D721Med (cell line): ENCODE measurements around the gene GRK2.

Experiments
- DNase-seq: peaks from one replicate; pipeline ENCODE4 v3.0.0; 2011; ENCODE audit warnings: low spot score; ENCODE audit not compliant: insufficient read length
- FAIRE-seq: peaks from 2 replicates; lab custom pipeline; 2011; peaks lifted over from hg19 to GRCh38; lab: Jason Lieb, UNC
- TF ChIP-seq, protein P1 (sequence below): IDR thresholded peaks from 2 replicates; pipeline ENCODE4 v1.5.1; 2012; ENCODE audit warnings: mild to moderate bottlenecking, control low read depth; ENCODE audit not compliant: insufficient read depth; ENCODE audit errors: missing control alignments

Gene GRK2

DNA sequence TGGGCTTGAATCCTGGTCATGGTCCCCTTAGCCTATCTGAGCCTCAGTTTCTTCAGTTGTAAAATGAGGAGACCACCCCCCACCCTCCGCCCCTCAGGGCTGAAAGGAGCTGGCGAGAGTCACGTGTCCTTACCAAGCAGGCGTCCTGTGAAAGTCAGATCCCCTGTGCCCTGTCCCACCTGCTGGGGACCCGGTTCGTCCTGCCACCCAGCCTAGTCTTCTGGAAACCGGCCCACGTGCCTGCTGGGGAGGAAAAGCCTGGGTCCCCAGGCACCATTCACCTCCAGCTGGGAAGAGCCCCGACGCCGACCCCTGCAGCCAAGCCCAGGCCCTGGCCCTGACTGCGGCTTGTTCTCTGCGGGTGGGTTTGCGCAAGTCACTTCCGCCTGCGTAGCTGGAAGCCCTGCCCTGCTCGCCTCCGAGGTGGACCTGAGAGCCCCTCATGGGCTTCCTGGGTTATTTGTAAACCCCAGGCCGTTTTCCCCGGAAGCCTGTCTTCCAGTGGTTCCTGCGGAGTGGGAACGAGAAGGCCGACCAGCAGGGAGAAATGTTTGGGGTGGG, 36.4 kb downstream of the GRK2 start:
- no peak for DNase-seq
- no peak for FAIRE-seq
- TF ChIP-seq, protein P1, sequence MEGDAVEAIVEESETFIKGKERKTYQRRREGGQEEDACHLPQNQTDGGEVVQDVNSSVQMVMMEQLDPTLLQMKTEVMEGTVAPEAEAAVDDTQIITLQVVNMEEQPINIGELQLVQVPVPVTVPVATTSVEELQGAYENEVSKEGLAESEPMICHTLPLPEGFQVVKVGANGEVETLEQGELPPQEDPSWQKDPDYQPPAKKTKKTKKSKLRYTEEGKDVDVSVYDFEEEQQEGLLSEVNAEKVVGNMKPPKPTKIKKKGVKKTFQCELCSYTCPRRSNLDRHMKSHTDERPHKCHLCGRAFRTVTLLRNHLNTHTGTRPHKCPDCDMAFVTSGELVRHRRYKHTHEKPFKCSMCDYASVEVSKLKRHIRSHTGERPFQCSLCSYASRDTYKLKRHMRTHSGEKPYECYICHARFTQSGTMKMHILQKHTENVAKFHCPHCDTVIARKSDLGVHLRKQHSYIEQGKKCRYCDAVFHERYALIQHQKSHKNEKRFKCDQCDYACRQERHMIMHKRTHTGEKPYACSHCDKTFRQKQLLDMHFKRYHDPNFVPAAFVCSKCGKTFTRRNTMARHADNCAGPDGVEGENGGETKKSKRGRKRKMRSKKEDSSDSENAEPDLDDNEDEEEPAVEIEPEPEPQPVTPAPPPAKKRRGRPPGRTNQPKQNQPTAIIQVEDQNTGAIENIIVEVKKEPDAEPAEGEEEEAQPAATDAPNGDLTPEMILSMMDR, result no peak

DNA sequence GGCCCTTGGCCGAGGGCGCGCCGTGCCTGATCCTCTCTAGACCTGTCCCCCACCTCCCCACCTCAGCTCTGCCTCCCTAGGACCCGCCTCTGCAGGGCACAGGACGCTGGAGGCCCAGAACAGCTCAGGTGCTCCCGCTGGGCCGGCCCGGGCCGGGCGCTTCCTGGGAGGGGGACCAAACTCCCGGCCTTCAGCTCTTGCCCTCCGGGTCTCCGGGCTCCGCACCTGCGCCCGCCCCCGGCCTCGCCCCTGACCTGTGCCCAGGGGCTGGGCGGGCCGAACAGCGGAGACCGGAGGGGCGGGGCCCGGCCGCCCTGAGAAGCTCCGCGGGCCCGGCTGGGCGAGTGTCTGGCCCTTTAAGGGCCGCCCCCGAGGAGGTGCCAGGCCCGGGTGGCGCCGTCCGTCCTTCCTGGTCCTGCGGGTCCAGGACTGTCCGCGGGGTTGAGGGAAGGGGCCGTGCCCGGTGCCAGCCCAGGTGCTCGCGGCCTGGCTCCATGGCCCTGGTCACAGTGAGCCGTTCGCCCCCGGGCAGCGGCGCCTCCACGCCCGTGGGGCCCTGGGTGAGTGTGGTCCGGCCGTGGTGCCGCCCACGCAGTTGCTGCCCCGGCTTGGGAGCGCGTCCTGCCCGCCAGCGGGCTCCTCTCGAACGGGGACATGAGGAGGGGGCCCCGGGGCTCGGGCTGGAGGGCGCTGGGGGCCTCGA, 37.0 kb downstream of the GRK2 start, which contains the start of gene SSH3:
Gene SSH3, plus strand, starts transcription at position 399 of the 703 bp plus-strand sequence. Its CDS starts 96 bp downstream, at position 495.
- DNase-seq (peak; percentile 46), FAIRE-seq (no peak)
- TF ChIP-seq, protein P1, result no peak

DNA sequence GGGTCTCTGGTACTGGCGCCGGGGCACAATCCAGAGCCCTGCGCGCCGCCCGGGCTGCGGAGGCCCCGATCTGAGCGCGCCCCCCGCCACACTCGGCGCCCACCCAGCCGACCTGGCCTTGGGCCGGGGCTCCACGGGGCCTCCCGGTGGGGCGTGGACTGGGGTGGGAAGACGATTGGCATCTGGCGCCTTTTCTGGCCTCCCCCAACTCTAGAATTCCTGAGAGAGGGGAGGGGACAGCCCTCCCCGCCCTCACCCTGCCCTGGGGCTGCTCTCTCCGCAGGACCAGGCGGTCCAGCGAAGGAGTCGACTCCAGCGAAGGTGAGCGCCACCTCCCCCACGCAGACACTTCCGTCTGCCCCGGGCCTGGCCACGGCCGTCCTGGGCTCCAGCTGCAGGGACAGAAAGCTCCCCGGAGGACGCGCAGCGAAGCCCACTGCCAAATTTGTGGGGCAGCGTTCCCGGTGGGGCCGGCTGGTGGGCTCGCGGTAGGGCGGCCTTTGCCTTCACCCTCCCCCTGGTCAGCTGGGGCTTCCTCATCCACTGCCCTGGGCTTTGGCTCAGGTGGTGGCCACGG, 37.6 kb downstream of the GRK2 start:
- no peak for DNase-seq
- TF ChIP-seq, protein P1, result no peak
- FAIRE-seq, result no peak

DNA sequence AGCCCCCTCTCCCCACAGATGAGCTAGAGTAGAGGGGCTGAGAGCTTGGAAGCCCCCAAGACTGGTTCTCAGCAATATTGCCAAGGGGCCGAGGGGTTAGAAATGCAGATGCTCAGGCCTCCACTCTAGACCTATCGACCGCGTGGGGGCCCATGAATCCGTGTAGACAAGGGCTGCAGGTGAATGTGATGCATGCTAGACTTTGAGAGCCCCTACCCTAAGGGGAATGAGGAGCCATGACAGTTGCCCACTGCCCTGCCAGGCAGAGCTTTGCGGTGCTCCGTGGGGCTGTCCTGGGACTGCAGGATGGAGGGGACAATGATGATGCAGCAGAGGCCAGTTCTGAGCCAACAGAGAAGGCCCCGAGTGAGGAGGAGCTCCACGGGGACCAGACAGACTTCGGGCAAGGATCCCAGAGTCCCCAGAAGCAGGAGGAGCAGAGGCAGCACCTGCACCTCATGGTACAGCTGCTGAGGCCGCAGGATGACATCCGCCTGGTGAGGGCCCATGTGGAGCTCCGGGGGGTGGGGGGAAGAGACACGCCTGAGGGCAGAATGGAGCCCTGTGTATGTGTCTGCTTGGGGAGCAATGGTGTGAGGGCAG, 38.3 kb downstream of the GRK2 start:
- DNase-seq (no peak), FAIRE-seq (no peak)
- TF ChIP-seq, protein P1, result no peak

DNA sequence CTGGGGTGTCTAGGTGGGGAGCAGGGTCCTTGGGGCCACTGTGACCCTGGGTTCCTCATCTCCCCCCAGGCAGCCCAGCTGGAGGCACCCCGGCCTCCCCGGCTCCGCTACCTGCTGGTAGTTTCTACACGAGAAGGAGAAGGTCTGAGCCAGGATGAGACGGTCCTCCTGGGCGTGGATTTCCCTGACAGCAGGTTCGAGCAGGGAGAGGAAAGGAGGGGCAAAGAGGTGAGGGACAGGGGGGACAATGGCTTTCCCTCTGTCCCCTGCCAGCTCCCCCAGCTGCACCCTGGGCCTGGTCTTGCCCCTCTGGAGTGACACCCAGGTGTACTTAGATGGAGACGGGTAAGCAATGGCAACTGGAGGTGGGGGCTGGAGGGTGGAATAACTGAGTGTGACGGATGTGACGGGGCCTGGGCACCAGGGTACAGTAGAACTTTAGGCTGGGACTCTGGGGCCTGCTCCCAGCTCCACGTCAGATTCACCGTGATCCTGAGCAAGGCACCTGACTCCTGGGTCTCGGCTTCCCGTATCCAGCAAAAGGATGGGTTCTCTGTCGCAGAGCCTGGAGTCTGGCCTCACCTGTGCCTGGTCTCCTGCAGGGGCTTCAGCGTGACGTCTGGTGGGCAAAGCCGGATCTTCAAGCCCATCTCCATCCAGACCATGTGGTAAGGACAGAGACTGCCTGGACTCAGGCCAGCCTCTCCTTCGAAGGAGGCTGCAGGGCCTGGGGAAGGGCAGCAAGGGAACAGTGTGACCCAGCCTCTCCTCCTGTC, 40.7 kb downstream of the GRK2 start:
- DNase-seq (no peak), FAIRE-seq (no peak)
- TF ChIP-seq, protein P1, result no peak

DNA sequence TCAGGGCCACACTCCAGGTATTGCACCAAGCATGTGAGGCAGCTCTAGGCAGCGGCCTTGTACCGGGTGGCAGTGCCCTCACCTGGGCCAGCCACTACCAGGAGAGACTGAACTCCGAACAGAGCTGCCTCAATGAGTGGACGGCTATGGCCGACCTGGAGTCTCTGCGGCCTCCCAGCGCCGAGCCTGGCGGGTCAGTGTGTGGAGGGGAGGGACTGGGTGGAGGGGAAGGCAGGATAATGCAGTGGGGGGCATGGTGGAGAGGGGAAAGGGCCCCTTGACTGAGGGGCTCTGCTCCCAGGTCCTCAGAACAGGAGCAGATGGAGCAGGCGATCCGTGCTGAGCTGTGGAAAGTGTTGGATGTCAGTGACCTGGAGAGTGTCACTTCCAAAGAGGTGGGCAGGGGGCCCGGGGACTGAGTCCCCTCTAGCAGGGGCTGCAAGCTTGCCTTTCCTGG, 41.3 kb downstream of the GRK2 start:
- DNase-seq (no peak), FAIRE-seq (no peak)
- TF ChIP-seq, protein P1, result no peak
